ENCODE measurements around the gene GINS3.
"Not testable (repeated sequence)": the region's sequence is repeated elsewhere in the genome, so short reads cannot be mapped to it uniquely, and the experiment has no call there.

Gene GINS3

GRCh38 chr16:58385218-58385773, 7.0 kb upstream of the GINS3 start:
- in situ Hi-C loops (cut with MboI; ENCODE audit: low sequenced_read_pairs), result no loop called here

DNA sequence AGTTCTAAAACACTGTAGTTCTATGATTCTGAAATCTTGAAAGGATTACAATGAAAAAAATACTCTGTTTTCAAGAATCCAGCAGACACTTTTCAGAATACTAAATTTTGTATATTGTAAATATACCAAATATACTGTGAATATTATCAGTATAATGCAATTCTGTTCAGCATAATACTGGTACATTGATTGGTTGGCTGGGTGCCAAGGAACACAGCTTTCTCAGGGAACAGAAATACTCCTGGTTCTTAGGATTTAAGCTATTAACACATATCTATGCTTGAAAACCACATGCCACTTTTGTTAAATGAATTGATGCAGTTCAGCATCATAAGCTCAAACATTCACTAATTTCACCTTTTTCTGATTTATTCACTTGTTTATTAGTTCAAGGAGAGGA, 2.5 kb upstream of the GINS3 start:
- in situ Hi-C loops (cut with MboI; ENCODE audit: low sequenced_read_pairs), result no loop called here

DNA sequence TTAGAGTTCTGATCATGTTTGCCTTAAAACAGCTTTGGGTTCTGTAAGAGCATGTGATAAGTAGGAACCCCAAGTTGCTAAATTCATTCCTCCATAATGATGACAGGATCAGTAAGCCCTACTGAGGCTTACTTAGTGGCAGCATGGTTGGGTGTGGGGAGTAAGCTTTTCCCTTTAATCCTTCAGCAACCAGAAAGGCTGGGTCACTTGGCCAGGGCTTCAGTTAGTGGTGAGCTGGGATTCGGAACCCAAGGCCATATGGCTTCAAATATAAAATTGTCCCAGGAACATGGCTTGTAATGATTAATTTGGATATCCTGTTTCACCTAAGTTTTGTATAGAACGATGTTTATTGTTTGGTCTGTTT, 850 bp downstream of the GINS3 start:
- in situ Hi-C loops (cut with MboI; ENCODE audit: low sequenced_read_pairs), result no loop called here

DNA sequence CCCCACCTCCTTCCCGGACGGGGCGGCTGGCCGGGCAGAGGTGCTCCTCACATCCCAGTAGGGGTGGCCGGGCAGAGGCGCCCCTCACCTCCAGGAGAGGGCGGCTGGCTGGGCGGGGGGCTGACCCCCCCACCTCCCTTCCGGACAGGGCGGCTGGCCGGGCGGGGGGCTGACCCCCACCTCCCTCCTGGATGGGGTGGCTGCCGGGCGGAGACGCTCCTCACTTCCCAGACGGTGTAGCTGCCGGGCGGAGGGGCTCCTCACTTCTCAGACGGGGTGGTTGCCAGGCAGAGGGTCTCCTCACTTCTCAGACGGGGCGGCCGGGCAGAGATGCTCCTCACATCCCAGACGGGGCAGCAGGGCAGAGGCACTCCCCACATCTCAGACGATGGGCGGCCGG, 4.6 kb downstream of the GINS3 start:
- in situ Hi-C loops (cut with MboI; ENCODE audit: low sequenced_read_pairs), result not testable (repeated sequence)

- in situ Hi-C loops (cut with MboI; ENCODE audit: low sequenced_read_pairs), result no loop called here
Observed at GRCh38 chr16:58399718-58400633, 7.7 kb downstream of the GINS3 start.

GRCh38 chr16:58401305-58401704, 9.0 kb downstream of the GINS3 start:
- in situ Hi-C loops (cut with MboI; ENCODE audit: low sequenced_read_pairs), result not testable (repeated sequence)

DNA sequence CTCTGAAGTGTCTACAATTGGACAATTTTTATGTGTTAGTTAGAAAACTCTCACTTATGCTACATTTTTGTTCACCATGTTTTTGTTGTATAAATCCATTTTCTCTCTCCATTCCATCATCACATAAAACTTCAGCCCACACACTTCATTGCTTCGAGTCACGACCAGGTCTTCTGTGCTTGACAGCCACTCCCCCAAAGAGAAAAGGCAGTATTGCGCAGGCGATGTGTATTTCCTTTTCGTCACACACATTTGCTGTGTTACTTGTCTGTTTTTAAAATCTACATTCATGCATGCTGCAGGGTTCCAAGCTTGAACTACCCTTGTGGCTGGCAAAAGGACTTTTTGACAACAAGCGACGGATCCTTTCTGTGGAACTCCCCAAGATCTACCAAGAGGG, 10.5 kb downstream of the GINS3 start:
- in situ Hi-C loops (cut with MboI; ENCODE audit: low sequenced_read_pairs), result no loop called here

- in situ Hi-C loops (cut with MboI; ENCODE audit: low sequenced_read_pairs), result no loop called here
Observed at GRCh38 chr16:58409316-58409973, 17.2 kb downstream of the GINS3 start.

- in situ Hi-C loops (cut with MboI; ENCODE audit: low sequenced_read_pairs), result no loop called here
Observed at GRCh38 chr16:58411336-58411735, 19.1 kb downstream of the GINS3 start.

DNA sequence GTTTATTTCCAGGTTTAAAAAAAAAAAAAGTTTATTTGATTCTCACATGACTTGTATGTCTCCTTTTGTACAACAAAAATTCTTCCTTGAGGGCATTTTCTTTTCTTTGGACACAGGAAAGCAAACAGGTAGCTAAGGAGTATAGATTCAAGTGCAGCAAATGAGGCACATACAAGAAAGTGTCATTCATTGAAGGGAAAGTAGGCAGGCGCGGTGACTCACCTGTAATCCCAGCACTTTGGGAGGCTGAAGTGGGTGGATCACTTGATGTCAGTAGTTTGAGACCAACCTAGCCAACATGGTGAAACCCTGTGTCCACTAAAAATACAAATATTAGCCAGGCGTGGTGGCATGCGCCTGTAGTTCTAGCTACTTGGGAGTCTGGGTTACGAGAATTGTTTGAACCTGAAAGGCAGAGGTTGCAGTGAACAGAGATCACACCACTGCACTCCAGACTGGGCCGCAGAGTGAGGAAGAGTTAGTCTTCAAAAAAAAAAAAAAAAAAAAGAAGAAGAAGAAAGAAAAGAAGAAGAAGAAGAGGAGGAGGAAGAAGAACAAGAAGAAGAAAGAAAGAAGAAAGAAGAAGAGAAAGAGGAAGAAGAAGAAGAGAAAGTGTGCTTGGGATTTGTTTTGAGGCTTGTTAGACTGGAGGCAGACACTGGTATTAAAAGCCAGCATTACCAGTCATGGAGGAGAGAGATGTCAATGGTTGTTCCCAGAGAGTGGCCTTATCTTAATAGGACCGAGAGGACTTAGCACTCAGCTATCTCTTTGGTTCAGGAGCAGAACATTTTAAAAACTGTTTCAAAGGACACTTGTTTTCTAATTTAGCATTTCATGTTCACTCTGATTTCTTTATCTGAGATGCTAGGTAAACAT, 19.7 kb downstream of the GINS3 start:
- in situ Hi-C loops (cut with MboI; ENCODE audit: low sequenced_read_pairs), result no loop called here

- in situ Hi-C loops (cut with MboI; ENCODE audit: low sequenced_read_pairs), result not testable (repeated sequence)
Observed at GRCh38 chr16:58412615-58412970, 20.3 kb downstream of the GINS3 start.

DNA sequence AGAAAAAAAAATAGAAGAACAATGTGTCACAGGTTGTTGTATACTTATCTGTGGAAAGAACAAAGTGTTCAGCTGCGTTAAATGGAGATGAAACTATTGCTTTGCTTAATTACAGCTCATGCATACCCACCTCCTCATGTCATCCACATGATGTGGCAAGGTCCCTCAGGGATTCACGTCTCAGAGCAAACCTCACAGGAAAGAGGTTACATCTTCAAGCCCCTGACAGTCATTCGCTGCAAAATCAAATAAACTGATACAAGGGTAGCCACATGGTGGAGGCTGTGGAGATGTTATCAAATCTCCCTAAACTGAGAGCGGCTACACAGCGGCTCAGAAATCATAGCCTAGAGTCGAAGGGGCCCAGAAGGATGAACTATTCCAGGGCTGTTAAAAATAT, 21.1 kb downstream of the GINS3 start:
- in situ Hi-C loops (cut with MboI; ENCODE audit: low sequenced_read_pairs), result no loop called here

DNA sequence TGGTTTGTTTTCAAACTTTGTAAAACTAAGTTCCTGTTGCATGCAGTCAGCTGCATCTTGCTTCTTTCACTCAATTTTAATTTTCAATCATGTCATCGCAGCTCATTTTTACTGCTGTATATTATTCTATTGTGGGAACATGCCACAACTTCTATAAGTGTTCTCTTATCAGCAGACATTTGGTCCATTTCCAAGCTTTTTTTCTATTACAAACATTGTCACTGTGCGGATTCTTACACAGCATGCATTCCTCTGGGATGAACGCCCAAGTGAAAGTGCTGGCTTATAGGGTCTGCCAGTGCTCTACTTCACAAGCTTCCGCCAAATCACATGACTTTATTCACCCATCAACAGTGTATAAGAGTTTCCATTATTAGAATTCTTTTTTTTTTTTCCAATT, 22.7 kb downstream of the GINS3 start:
- in situ Hi-C loops (cut with MboI; ENCODE audit: low sequenced_read_pairs), result no loop called here

DNA sequence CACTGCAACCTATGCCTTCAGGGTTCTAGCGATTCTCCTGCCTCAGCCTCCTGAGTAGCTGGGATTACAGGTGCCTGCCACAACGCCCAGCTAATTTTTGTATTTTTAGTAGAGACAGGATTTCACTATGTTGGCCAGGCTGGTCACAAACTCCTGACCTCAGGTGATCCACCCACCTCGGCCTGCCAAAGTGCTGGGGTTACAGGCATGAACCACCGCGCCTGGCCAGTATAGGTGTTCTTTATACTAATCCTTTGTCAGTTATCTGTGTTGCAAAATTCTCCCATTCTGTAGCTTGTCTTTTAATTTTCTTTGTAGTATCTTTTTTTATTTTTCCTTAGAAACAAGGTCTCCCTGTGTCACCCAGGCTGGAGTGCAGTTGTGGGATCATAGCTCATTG, 23.7 kb downstream of the GINS3 start:
- in situ Hi-C loops (cut with MboI; ENCODE audit: low sequenced_read_pairs), result not testable (repeated sequence)

DNA sequence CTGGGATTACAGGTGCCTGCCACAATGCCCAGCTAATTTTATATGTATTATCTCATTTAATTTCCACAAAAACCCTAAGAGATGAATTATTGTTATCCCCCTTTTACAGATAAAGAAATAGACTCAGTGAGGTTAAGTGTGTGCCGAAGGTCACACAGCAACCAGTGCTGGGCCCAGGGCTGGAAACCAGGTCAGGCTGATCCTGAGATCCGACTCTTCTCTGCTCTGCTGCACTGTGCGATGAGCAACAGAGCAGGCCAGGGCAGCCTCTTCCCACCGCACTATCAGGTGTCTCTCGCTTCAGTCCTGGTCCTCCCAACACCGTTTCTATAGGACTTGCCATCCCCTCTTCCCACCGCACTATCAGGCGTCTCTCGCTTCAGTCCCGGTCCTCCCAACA, 24.8 kb downstream of the GINS3 start:
- in situ Hi-C loops (cut with MboI; ENCODE audit: low sequenced_read_pairs), result no loop called here

DNA sequence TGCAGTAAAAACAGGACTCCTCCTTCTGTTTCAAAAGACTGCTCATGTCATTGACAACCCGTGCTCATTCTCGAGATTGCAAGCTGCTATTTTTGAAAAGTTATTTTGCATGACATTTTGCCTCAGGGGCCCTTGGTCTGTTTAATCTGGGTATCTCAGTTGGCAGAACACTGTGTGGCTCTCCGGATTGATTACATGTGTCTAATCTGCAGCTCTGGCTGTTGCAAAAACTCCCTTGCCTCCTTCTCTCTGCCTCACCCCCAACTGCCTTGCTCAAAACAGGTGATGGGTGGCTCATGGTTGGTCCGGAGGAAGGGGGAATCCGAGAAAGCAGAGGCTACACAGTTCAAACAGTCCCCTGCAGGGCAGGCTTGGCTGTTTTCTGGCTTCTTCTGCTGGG, 25.3 kb downstream of the GINS3 start:
- in situ Hi-C loops (cut with MboI; ENCODE audit: low sequenced_read_pairs), result no loop called here

GRCh38 chr16:58418026-58418425, 25.8 kb downstream of the GINS3 start:
- in situ Hi-C loops (cut with MboI; ENCODE audit: low sequenced_read_pairs), result no loop called here

- in situ Hi-C loops (cut with MboI; ENCODE audit: low sequenced_read_pairs), result no loop called here
Observed at GRCh38 chr16:58418601-58419000, 26.3 kb downstream of the GINS3 start.

DNA sequence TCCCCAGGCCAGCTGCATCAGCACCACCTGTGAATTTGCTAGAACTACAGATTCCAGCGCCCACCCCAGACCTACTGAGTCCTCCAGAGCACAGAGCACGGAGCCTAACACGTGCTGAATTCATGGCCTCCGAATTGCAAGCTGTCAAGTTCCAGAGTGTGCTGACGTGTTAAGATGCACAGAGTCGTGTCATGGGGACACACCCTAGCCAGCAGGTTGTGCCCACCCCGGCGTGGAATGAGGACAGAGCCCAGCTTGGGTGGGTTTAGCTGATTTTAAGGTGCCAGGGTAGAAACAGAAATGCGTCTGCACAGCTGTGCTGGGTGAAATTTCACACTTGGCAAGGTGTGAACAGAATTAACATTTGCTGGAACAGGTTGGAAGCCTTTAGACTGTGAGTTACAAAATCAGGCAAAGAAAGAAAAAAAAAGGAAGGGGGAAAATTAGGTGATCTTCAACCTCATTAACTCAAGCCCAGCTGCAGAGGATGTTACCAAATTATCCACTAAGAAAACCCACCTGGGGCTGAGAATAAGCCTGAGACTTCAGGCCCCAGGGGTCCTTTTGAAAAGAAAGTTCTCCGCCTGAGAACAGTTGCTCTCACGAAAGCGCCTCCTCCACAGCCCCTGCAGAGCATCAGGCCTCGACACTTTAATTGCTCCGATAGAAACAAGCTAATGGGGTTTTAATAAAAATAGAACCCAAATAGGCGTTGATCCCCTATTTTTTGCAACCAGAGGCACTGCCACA, 27.1 kb downstream of the GINS3 start:
- in situ Hi-C loops (cut with MboI; ENCODE audit: low sequenced_read_pairs), result no loop called here

GRCh38 chr16:58421059-58421458, 28.8 kb downstream of the GINS3 start:
- in situ Hi-C loops (cut with MboI; ENCODE audit: low sequenced_read_pairs), result loop anchor here (10.0 kb wide), 1 partner anchor 366 kb away; no protein-coding TSS in a partner anchor

All from HL-60/S4 (cell line).